Measurements from ENCODE around the gene FAM83E. TPM values are rescaled to one million over a fixed set of nuclear protein-coding genes. Genes with fewer than 3 reads are reported as not detected.

Gene FAM83E
- total and polyA plus RNA-seq, 2 donors (not counting 1 experiment from before 2014, with no cell fraction given) = 0.15 to 4.1 TPM

- peaks cover 0 to 10% (median 0%) of the 10 kb centered on the region in 3 donors for H3K9me3 ChIP-seq (ENCODE audit: control extremely low read depth in 1 of 3, control insufficient read depth in 2 of 3, insufficient read depth in 1 of 3, low read length in 2 of 3)
- no peak overlapping the region for H3K4me3 ChIP-seq (ENCODE audit: control extremely low read depth in 1 of 5, extremely low read depth in 1 of 5, insufficient read depth in 1 of 5, low read depth in 2 of 5, low read length in 4 of 5)
- DNase-seq (no peak), ATAC-seq (ENCODE audit: low read depth) (no peak)
- peaks cover 12% of the 10 kb centered on the region for H3K79me2 ChIP-seq (ENCODE audit: control insufficient read depth, insufficient read depth, low read length)
- peaks cover 62% of the 10 kb centered on the region for H4K20me1 ChIP-seq (ENCODE audit: control insufficient read depth, insufficient read depth, low read length, poor library complexity, severe bottlenecking)
- CTCF ChIA-PET = interaction anchor here (0.8 to 1.1 kb wide), 3 partner anchors 10 to 211 kb away, joined by 3 read pairs; partner anchors contain the start of genes RPL18 and SPHK2
- Mint-ChIP-seq H3K9me3 (ENCODE audit: insufficient read depth) (no peaks in the 10 kb centered on the region), H3K4me1 (peaks cover 32% of the 10 kb centered on the region), H3K4me3 (no peak overlapping the region), H3K27ac (no peak overlapping the region), H3K27me3 (no peaks in the 10 kb centered on the region)
- WGBS (ENCODE audit: insufficient coverage) = 56% methylated on average over 34 of the region's 47 CpGs
- intact Hi-C loops (cut with micrococcal nuclease) = loop anchor here (10.0 kb wide), 2 partner anchors 484 to 844 kb away; partner anchors contain the start of genes C19orf73, FLT3LG, LIN7B and PPFIA3
- H2AFZ ChIP-seq (ENCODE audit: insufficient read depth, low read depth, low read length, poor library complexity, severe bottlenecking) = no peak overlapping the region
- no peak for TF ChIP-seq CTCF (IDR thresholded peaks at IDR 0.05)
- TF ChIP-seq EZH2 (IDR thresholded peaks at IDR 0.05; ENCODE audit: borderline replicate concordance, insufficient read depth, low read depth, low read length, poor library complexity, severe bottlenecking) = no peak
- peaks cover 22 to 26% of the 10 kb centered on the region in 2 donors for H3K4me1 ChIP-seq (ENCODE audit: control insufficient read depth in 2 of 2, insufficient read depth in 2 of 2, low read length in 2 of 2)
- H3K4me2 ChIP-seq (replicated peaks; ENCODE audit: low read depth, low read length, poor library complexity, severe bottlenecking) = no peak overlapping the region
- POLR2A ChIA-PET = interaction anchor here (0.5 to 0.6 kb wide), 3 partner anchors 162 to 478 kb away, joined by 3 to 4 read pairs (median 4); no protein-coding TSS in a partner anchor
- H3K27me3 ChIP-seq (replicated peaks in 1 of 4; ENCODE audit: control extremely low read depth in 1 of 4, control insufficient read depth in 3 of 4, insufficient read depth in 4 of 4, low read length in 3 of 4) = no peaks in the 10 kb centered on the region
- peaks cover 0 to 54% of the 10 kb centered on the region in 2 experiments for H3K36me3 ChIP-seq (replicated peaks in 1 of 2; ENCODE audit: control extremely low read depth in 1 of 2, control insufficient read depth in 1 of 2, extremely low read depth in 1 of 2, insufficient read depth in 2 of 2, low read length in 1 of 2)
- H3K27ac ChIP-seq (ENCODE audit: low read length in 2 of 2) = peak overlapping the region in 1 of 2 donors; percentile 23
- no peak overlapping the region for H3K9ac ChIP-seq (ENCODE audit: low read length)
Measured at GRCh38 chr19:48630296-48631063, 15.6 kb upstream of the FAM83E start.

All from B cell (primary cell).